Stimulated activated CD4-positive, alpha-beta T cell treated with anti-CD3 and anti-CD28 coated beads, Interleukin-4, amount 100 ng/mL, for 4 hours (primary cell): ENCODE data around the gene TMEM132E.

Source experiments
- DNase-seq, 2 experiments: peaks; one replicate each; pipeline ENCODE4 v3.0.0-alpha.2; 2020

The TMEM132E gene

DNA sequence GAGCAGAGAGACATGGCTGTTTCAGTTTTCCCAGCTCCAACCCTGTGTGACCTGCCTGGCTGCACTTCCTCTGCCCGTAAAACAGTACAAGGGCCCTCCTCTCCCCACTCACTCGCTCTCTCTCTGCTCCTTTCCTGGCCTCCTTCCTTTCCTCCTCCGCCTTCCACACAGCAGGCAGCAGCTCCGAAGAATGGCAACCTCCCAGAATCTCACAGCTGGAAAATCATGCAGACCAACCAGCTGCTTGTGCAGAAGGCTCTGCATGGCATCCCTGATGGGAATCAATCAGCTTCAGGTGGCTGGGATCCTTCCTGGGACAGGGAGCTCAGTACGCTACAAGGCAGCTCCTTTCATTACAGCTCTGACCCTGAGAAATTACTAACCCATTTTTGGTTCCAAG lies 27.4 kb downstream of the TMEM132E start:
- DNase-seq: no peak

DNA sequence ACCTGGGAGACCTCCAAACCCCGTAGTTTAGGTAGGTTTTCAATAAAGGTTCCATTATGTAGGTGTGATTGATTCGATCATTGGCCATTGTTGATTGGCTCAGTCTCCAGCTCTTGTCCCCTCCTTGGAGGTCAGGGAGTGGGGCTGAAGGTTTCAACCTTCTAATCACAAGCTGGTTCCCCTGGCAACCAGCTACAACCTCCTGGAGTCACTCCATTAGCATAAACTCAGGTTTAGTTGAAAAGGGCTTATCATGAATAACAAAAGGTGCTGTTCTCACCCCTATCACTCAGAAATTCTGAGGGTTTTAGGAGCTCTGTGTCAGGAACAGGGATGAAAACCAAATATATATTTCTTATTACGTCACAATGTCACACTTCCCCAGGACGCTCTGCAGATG lies 28.5 kb downstream of the TMEM132E start:
- DNase-seq: no peak

GRCh38 chr17:34609210-34609609 lies 29.8 kb downstream of the TMEM132E start:
- no peak for DNase-seq

DNA sequence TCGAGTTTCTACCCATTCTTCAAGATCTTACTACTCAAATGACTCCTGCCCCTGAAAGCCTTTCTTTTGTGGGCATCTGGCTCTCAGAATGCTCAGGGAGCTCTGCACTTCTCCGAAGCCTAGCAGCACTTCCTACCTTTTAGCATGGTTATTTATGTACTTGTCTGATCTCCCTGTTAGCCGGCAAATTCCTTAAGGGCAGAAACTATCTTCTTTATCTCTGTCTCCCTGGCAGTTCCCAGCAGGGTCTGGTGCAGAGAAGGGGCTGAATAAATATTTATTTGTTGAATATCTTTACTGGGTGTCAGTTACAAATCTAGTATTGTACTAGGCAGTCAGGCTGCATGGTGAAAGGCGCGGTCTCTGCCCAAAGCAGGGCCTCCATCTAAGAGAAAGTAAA lies 30.7 kb downstream of the TMEM132E start:
- DNase-seq: no peak

GRCh38 chr17:34610506-34610905 lies 31.1 kb downstream of the TMEM132E start:
- no peak for DNase-seq

DNA sequence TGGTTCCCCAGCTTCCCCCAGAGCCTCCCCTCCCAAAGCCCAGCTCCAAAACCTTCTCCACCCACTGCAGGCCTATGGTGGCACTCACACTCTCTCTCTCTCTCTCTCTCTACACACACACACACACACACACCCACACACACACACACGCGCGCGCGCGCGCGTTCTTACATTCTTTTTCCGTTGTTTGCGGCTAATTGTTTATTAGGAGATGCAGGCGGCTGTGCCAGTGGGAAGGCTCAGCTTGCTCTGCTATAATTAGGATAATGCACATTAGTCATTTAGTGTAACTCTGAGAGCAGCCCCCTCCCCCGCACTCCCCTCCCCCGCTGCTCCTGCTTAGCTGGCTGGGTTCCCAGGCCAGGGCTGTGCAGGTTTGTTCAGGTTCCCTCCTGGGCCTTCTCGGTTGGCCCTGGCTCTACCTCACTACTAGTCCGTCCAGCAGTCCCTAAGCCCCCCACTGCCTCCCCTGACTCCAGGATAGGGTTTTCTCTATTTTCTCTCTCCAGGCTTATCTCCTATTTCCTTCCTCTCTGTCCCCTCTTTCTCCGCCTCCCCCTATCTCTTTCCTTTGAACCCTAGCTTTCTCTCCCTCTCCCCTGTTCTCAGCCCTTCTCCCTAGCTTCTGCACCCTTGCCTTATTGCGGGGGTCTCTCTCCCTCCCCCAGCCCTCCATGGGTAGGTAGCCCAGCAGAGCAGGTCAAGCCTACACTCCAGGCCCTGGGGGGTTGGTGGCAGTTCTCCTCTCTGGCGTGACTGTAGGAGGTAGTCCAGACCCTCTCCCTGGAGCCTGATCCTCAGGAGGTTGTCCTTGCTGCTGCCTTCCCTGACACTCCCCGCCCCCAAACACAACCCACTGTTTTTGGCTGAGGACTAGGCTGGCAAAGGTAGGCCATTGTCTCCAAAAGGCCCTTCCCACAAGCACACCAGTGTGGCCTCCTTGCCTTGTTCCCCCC lies 34.0 kb downstream of the TMEM132E start:
- DNase-seq: no peak

- no peak for DNase-seq
Observed at GRCh38 chr17:34614698-34615097, 35.3 kb downstream of the TMEM132E start.

DNA sequence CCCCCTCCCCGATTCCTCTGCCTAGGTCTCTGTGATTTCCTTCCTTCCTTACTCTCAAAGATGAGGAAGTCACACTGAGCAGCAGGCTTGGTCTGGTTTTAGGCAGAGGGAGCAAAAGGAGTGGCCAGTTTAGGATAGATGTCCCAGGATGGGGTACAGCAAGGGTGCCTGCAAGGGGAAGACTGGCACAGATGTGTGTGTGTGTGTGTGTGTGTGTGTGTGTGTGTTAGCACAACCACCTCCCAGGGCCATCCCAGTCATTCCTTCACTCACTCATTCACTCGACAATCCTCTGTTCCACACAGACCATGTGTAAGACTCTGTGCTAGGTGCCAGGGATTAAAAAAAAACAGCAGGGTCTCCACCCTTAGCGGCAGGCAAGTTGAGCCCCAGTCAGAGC lies 35.9 kb downstream of the TMEM132E start:
- no peak for DNase-seq

DNA sequence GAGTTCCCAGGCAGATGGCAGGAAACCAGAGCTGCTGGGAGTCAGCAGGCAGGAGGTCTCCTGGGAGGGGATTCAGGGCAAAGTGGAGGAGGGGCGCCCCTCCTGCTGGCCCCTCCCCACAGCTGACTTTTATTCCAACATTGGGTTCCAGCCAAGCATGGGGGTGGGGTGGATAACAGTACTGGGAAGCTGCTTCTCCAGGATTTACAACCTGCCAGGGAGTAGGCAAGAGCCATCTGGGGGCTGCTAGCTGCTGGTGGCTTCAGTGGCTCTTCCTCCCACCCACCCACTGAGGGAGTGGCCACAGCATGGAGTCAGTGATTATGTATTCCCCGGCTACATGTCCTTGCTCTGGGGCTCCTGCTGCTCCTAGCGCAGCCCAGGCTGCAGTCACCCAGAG lies 36.8 kb downstream of the TMEM132E start:
- DNase-seq: no peak

- no peak for DNase-seq
Observed at GRCh38 chr17:34617398-34617797, 38.0 kb downstream of the TMEM132E start.

- DNase-seq: no peak
Observed at GRCh38 chr17:34619687-34620217, 40.4 kb downstream of the TMEM132E start.

DNA sequence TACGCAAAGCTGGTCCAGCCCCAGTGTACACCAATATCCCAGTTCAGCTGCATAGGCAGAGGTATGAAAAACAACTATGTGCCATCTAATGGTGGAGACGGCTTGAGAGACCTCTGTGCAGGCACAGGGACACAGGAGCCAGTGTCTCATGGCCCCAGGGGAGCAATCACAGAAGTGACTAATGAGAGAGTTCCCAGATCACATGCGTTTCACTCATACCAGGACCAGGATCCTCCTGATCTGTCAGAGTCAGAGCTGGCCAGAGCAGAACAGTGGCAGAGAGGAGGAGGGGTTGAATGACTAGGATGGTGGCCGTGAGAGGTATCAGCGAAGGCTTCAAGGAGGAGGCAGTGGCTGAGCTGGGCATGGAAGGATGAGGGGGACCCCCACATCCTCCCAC lies 41.1 kb downstream of the TMEM132E start:
- DNase-seq: no peak

DNA sequence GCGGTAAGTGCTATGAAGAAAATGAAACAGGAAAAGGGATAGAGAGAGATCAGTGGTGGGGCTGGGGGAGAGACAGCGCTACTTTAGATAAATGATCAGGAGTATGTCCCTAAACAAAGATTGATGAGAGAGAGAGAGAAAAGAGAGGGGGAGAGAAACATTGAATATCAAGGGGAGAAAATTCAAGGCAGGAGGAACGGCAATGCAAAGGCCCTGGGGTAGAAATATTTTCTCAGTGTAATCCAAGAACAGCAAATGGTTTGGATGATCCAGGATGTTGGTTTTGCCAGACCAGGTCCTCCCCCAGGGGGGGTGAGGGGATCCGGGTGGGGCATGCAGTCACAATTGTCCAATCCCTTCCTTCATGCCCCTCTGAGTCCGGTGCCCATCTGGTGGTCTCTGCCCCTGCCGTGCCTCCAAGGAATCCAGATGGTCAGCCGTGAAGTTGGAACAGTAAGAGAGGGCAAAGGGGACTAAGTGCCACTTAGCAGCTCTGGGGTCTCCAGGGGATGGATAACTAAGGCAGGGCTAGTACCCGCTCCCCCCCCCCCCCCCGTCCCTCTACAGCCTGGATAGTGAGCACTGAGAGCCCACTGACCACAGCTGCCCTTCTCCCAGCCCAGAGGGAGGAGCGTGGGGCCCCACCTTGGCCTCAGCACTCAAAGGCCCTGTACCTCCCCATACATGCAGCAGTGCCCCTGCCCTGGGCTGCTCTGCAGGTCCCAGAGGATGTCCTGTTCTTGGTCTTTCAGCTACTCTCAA lies 43.7 kb downstream of the TMEM132E start:
- no peak for DNase-seq

GRCh38 chr17:34623856-34624766 lies 44.7 kb downstream of the TMEM132E start:
- DNase-seq: no peak

DNA sequence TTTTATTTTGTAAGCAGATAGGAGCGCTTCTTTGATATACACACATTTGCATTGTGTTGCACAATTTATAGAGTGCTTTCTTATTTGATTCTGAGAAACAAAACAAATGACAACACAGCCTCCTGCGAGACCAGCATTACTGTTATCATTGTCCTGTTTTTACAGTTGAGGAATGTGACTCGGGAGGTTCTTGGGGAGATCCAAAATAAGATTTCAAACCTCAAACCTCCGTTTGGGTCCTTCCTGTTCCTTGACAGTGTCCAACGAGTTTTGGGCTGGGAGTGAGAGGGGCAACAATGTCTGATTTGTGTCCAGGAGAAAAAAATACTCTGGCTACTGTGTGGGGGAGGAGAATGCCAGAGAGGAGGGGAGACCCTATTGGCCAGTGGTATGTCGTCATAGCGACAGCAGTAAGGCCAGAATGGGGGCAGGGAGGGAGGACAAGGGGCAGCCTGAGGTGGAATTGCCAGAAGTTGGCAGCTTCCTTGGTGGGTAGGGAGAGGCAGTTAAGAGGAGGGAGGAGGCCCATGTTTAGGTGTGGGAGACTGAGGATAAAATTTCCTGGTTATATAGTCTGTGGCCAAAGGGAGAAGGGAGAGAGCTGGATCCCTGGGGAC lies 45.5 kb downstream of the TMEM132E start:
- DNase-seq: no peak

DNA sequence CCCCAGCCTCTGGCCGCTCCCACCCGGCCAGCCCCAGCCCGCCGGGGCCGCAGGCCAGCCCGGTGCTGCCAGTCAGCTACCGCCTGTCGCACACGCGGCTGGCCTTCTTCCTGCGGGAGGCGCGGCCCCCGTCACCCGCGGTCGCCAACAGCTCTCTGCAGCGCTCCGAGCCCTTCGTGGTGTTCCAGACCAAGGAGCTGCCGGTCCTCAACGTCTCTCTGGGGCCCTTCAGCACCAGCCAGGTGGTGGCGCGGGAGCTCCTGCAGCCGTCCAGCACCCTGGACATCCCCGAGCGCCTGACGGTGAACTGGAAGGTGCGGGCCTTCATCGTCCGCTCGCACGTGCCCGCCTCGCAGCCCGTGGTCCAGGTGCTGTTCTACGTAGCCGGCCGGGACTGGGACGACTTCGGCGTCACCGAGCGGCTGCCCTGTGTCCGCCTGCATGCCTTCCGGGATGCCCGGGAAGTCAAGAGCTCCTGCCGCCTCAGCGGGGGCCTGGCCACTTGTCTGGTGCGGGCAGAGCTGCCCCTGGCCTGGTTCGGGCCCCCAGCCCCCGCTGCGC lies 46.8 kb downstream of the TMEM132E start:
- no peak for DNase-seq

GRCh38 chr17:34628879-34629278 lies 49.5 kb downstream of the TMEM132E start:
- DNase-seq: no peak

DNA sequence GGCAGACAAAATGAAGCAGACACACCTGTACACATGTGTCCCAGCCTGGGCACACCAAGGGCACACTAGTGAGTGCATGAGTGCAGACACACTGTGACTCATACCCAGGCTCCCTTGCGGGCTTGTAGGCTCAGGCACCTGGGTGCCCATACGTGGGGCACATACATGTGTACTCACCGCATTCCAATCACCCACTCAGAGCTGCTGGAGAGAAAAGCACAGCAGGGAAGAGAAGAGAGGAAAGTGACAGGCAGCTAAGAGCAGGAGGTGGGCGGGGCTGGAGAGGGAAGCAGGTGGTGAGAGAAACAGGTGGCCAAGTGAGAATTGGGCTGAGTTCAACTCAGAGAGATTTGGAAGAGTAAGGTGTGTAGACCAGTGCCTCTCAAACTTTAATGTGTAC lies 54.0 kb downstream of the TMEM132E start:
- DNase-seq: no peak

DNA sequence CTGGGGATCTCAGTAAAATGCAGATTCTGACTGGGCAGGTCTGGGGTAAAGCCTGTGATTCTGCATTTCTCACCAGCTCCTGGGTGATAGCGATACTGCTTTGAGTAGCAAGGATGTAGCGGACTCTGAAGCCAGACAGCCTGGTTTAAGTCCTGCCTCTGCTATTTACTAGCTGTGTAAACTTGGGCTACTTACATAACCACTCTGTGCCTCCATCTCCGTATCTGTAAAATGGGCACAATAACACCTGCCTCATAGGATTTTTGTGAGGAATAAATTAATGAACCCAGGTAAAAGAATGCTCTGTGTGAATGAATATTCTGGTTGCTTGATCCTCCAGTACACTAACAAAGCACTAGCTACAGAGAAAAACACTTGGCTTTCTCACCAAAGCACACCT lies 54.4 kb downstream of the TMEM132E start:
- no peak for DNase-seq

- DNase-seq: no peak
Observed at GRCh38 chr17:34634551-34635160, 55.3 kb downstream of the TMEM132E start.

DNA sequence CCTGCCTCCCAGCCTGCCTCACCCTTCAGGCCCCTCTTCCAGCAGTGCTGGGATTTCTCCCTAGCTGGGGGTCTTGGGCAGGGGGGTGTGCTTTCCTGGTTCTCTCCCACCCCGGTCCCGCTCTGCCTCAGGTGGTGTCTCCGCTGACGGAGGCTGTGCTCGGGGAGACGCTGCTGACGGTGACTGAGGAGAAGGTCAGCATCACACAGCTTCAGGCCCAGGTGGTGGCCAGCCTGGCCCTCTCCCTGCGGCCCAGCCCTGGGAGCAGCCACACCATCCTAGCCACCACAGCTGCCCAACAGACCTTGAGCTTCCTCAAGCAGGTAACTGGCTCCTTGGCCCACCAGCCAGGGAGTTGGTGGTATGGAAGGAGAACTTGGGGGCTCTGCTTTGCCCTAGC lies 56.5 kb downstream of the TMEM132E start:
- no peak for DNase-seq
